ENCODE results near the gene POLR3E.

The POLR3E gene

DNA sequence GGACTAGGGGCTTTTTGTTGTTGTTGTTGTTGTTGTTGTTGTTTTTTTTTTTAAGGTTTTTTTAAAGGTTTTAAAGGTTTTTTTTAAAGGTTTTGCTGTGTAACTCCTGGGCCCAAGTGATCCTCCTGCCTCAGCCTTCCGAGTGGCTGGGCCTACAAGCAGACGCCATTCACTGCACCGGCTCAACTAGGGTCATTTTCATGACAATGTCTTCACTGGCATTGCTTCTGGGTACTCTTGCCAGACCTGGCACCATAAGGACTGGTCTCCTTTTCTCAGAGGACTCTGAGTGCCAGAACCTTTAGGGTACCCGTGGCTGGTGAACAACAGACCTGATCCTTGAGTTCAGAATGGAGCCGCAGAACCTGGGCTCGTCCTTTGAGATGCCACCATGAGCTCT, 20.4 kb downstream of the POLR3E start:
- DNase-seq = no peak

DNA sequence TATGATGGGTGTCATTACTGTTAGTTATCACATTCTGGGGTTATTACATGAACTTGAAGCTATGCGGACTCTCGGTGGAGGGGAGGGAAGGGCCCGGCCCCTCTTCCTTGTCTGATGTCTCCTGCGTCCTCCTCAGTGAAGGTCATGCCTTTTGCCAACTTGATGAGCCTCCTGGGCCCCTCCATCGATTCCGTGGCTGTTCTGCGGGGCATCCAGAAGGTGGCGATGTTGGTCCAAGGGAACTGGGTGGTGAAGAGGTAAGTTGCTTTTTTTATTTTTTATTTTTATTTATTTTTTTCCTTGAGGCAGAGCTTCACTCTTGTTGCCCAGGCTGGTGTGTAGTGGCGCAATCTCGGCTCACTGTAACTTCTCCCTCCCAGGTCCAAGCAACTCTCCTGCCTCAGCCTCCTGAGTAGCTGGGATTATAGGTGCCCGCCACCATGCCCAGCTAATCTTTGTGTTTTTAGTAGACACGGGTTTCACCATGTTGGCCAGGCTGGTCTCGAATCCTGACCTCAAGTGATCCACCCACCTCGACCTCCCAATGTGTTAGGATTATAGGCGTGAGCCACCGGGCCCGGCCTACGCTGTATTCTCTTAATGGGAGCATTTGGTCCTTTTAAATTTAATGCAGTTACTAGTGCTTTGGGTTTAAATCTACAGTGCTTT, 21.6 kb downstream of the POLR3E start:
- no peak for DNase-seq

DNA sequence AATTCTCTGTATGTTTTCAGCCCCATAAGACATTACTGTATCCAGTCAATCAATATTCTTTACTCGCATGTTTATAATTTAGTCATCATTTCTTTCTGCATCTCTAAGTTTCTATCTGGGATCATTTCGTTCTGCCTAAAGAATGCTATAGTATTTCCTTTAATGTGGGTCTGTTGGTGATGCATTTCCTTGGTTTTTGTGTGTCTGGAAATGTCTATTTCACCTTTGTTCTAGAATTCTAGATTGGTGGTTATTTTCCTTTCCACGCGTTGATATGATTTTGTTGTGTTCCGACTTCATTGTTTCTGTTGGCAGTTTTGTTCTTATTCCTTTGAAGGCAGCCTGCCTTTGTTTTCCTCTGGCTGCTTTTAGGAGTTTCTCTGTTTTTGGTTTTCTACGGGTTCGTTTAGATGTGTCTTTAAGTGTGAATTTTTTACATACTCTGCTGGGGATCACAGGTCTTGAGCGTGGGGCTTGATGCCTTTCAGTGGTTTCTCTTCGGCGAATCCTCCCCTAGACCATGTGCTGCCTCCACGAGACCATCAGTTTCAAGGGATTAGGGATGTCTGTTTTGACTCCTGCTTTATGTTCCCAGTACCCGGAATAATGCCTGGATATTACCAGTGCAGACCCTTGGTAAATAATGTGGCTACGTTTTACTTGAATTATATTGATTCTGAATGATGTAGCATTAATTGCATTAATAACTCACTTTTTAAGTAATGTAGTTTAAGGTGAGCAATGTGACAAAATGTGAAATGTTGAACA, 23.5 kb downstream of the POLR3E start:
- no peak for DNase-seq

DNA sequence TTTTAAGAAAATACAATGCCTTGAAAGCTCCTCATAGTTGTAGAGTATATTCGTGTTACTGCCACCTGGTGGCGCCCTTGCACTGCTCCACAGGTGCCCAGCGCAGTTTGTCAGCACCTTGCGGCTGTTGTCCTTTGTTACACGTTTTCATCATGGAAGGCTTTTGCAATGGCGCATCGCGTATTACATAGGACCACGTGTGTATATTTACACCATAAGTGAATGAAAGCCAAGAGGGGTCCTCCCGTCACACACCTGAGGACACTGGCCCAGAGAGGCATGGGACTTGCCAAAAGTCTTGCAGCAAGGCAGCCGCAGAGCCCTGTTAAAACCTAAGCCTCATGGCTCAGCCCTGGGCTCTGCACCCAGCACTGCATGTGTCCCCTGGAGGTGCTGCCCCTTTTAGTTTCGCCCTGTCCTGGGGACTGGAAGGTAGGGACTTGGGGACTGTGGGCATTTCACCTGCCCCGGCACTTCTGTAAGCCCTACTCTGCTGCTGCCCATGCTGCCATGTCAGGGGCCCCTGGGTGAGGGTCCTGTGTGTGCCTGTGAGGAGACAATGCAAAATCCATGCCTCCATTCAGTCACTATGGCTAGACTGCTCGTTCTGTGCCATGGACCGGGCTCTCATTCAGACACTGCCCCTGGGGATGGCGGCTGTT, 24.3 kb downstream of the POLR3E start:
- peak; percentile 33 for DNase-seq

DNA sequence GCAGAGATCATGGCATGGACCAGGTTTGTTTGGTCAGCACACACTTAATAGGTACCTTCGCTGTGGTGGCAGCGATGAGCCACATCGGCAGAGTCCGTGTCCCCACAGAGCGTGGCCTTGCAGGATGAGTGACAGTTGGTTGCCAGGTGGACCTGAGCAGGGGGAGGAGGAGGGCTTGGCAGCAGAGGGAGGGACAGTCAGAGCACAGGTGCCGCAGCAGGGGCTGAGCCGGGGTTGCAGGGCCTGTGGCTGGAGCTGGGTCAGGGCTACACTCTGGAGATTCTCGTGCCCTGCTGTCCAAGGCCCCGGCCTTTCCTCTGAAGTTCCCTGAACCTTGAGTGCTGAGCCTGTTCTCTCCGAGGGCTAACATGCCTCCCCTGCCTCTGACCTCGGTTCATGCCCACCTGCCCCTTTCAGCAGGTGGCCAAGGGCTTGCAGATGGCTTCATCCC, 24.8 kb downstream of the POLR3E start:
- DNase-seq = no peak

DNA sequence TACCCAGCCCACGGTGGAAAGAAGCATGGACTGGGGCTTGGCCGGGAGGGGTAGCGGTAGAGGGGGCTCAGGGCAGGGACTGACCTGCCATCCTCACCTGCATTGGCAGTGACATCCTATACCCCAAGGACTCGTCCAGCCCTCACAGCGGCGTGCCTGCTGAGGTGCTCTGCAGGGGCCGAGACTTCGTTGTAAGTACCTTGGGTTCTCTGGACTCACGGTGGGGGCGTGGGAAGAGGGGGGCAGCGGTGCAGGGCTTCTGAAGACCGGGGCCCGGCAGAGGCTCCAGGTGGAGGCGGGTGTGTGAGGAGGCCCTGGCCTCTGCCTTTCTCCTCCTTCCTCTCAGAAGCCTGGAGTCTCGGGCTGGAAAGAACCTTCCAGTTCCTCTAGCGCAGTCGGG, 25.5 kb downstream of the POLR3E start:
- DNase-seq = no peak

DNA sequence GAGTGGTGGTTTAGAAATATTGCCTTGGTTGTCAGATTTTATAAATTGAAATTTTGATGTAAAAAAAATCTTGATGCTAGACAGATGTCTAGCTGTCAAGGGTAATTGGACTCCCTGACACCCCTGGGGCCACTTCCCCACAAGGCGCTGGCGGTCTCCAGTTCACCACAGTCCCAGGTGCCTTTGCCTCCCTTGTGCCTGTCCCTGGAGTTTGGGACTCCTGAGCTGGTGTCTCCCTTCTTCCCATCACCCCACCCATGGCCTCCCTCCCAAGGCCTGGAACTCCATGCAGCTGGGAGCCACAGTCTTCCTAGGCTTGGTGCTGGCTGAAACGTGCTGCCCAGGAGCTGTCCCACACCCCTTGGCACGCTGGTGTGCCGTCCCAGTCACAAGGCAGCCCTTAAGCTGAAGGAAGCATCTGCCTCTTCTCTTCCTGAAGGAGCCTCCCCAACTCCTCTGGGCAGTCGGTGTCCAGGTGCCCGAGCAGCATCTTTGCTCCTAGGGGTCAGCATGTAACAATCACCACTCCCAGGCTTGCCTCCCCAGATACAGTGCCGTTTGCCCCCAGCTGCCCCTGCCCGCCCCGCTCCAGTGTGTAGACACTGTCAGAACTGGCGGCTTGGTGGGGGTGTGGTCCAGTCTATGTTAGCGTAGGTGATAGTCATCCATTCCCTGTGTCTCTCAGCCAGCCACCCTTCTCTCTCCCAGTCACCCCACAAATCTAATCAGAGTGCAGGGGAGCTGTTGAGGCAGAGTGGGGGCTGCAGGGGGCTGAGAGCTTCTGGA, 26.2 kb downstream of the POLR3E start:
- no peak for DNase-seq

DNA sequence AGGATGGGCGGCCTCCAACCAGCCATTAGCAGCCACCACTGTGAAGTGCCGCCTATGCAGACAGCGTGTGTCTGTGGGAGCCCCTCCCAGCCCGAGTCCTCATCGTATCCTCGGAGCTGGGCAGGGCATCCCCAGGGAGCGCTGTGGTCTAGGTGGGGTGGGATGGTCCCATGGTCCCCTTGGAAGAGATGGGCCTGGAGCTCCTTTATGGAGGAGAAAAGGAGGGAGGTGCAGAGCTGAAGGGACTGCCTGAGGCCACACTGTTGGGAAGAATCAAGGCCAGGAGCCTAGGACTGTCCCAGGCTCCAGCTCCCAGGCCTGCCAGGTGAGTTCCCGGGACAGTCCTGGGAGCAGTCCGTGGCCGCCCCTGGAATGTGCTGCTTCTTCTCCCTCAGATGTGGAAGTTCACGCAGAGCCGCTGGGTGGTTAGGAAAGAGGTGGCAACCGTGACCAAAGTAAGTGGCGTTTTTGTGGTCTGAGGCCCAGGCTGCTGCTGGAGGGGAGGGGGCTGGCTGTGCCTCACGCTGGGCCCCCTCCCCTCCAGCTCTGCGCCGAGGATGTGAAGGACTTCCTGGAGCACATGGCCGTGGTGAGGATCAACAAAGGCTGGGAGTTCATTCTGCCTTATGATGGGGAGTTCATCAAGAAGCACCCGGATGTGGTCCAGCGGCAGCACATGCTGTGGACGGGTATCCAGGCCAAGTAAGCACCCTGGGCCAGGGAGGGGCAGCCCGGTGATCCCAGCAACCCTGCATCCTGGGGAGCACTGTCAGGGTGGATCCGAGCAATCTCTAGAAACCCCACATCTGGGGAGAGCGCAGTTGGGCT, 27.0 kb downstream of the POLR3E start:
- no peak for DNase-seq

DNA sequence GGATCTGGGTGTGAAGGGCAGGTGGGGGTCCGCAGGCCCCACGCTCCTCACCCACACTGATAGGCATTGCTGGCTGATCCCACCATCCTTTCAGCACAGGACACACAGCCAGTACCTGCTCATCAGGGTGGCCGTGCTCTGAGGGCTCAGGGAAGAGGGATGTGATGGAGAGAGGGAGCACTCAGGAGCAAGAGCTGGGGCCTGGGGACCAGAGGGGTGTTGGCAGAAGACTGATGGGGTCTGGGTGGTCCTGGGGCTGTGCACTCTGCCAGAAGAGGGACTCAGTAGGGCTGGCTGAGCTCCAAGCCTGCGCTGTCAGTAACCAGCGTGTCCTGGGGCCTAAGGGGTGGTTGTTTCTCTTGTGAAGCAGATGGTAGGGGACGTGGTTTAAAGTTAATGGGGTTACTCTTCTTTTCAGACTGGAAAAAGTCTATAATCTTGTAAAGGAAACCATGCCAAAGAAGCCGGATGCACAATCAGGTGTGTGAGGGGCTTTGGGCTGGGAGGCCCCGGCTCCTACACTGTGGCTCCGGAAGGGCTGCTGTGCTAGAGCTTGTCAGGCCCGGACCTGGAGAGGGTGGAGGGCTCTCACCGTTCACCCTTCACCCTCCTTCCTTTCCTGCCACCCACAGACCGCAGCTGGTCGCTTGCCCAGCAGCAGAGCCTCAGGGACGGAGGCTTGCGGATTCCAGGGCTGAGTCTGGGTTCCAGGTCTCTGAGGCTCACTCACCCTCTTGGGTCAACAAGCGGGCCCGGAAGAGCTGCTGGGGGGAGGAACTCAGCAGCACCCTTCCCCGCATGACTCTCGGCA, 27.8 kb downstream of the POLR3E start:
- DNase-seq = no peak

DNA sequence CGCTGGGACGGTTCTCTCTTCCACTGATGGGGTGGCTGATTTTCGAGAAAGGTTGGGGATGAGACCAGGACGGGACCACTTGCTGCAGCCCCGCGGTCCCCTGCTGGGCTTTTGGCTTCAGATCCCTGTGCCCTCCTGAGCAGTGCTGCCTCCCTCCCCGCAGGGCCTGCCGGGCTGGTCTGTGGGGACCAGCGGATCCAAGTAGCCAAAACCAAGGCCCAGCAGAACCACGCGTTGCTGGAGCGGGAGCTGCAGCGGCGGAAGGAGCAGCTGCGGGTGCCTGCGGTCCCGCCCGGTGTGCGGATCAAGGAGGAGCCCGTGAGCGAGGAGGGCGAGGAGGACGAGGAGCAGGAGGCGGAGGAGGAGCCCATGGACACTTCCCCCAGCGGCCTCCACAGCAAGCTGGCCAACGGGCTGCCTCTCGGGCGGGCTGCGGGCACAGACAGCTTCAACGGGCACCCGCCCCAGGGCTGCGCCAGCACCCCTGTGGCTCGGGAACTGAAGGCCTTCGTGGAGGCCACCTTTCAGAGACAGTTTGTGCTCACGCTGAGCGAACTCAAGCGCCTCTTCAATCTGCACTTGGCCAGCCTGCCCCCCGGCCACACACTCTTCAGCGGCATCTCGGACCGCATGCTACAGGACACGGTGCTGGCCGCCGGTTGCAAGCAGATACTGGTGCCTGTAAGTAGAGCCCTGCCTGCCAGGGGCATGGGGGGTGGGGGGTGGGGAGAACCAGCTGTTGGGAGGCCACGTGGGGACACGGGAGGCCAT, 28.6 kb downstream of the POLR3E start:
- no peak for DNase-seq

DNA sequence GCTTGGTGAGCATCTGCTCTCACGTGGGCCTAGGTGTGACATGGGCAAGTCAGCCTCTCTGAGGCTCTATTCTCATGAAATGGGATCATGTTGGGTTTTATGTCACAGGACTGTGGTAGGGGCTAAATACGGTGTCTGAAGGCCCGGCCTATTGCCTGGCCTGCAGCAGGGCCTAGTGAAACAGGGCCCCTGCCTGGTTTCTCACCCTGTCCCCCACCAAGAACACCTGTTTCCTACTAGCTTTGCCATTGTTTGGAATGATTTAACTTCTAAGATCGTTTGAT, 29.1 kb downstream of the POLR3E start:
- DNase-seq = no peak

DNA sequence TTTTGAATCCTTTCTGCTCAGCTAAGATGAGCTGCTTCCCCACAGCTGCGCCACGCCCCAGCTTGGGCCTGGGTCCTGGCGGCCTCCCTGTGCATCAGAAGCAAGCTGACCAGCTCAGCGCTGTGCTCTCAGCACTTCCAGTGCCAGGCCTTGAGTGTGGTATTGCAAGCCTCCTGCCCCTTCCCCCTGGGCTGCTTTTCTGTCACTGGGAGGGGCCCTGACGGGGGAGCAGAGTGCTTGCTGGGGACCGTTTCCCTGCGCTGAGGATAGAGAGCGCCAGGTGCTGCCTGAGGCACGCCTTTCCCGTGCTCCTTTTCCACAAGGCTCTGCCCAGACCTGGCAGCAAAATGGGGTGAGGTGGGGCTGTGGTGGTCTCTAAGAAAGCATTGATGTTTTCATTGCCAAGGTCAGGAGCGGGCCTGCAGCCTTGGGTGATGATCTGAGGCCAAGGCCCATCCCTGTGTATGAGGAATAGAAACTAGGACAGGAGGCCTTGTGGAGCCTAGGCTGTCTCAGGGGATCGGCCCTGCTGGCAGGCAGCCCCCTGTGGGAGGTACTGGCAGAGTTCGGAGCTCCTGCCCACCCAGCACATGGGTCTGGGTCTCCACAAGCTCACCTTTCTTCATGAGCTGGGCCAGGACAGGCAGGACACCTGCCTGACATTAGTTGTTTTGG, 29.7 kb downstream of the POLR3E start:
- DNase-seq = no peak

DNA sequence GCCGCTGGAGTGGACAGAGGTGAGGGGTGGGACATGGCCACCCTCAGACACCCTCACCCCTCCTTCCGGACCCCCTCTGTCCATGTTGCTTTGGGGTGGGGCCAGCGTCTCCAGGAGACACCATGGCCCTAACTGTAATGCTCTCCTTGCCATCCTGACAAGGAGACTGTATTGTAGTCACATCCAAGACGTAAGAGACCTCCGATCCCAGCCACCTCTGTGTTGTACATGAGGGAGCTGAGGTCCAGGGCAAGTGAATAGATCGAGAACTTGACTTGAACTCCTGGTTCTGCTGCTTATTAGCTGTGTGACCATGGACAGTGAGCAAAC, 30.2 kb downstream of the POLR3E start:
- no peak for DNase-seq

DNA sequence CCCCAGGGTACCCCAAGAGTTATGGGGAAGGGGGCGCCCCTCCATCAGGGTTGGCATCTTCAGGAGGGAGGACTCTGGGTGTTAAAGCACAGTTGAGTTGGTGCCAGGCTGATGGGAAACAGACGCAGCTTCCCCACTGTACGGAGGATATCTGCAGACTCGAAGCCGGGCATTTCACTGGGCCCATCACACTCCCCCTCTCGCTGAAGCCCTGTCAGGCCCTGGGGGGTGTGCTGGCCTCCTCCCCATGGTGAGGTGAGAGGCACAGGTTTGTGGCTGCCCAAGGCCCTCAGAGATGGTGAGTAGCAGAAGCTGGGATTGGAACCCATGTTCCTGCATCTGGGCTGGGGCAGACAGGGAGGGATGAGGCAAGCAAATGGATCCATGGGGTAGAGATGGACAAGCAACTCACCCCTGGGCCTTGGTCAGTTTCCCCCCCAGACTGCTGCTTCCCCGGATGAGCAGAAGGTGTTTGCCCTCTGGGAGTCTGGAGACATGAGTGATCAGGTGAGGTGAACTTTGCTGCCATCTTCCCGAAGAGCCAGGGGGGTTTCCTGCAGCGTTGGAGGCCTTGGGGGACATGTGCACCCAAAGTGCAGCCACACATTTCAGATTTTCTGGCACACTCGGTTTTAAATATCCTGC, 31.0 kb downstream of the POLR3E start:
- no peak for DNase-seq

DNA sequence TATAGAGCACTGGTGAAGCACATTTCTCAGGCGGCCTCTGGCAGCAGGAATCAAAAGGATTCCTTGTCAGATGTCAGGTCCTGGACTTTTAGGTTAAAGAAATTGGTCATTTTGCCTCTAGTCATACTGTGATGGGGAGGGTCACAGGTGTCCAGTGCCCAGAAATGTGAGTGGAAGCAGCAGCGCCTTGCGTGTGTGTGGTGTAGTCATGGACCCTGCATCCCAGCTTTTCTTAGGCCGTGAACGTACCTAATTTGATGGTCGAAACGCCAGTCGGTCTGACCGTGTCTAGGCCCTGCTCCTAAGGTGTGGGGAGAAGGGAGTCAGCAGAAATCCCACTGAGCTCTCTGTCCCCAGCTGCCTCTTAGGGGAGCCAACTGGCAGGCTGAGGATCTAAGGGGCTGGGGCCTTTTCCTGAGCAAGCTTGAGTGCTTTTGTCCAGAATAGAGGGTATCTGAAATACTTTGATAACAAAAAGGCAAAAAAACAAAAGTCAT, 32.0 kb downstream of the POLR3E start:
- DNase-seq = no peak

DNA sequence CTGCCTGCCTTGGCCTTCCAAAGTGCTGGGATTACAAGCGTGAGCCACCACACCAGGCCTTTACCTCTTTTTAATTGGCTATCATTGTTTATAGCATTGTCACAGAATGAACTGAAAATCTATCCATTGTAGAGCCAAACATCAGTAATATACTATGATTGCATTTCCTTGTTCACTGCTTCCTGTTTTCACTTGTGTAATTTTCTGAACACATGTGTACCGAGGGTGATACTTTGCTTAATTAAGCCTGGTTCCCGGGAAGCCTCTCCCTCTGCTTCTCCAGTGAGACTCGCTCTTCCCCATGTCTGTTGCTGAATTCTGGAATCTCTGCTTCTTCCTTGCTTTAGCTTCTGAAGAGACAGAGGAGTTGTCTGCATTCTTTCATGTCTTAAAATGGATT, 33.1 kb downstream of the POLR3E start:
- no peak for DNase-seq

DNA sequence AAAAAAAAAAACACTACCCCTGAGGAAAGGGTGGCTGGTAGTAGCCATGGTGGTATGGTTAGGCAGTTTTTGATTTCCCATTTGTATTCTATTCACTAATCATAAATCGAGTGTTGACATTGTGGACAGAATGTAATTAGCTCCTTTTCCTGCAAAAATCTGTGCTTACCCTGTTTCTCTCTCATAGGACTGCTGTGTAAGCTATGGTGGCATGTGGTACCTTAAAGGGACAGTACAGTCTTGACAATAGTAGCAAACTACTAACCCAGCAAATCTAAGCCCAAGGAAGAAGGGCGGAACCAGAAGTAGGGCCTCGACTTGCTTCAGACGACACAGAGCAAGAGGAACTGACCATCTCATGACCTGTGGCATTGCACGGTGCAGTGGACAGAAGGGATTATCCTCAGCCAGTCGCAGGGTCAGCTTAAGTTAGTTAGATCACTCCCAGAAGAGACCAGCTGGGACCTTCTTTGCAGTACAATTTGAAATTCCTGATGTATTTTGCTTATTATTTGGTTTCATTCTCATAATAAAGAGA, 36.3 kb downstream of the POLR3E start:
- DNase-seq = no peak

DNA sequence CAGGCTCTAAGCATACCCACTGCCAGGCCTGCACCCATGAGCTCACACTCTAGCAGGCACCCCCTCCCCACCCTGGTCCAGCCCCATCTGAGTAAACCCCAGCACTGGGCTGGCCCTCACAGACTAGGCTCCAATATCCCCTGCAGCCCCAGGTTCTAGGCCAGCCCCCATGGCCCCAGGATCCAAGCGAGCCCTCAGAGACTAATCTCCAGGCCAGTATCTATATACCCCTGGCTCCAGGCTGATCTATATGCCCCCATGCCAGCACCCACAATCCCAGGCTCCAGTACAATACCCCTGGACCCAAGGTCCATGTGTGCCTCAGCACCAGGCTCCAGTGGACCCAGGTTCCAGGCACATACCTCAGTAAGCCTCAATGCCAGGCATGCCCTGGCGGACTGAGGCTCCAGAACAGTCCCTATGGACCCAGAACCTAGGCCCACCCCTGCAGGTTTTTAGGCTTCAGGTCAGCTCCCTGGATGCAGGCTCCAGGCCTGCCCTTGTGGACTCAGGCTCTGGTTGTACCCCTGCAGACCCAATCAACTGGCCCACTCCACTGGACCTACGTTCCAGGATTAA, 38.5 kb downstream of the POLR3E start:
- DNase-seq = no peak

DNA sequence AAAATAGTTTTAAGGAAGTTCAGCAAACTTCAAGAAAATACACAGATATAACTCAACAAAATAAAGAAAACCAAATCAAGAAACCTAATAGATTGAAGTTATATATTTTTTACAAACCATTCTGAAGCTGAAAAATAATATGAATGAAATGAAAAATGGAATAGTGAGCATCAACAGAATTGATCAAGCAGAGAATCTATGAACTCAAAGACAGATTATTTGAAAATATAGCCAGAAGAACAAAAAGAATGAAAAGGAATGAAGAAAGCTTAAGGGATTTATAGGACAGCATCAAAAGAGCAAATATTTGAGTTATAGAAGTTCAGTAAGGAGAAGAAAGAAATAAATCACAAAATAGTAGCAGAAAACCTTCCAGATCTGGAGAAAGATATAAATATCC, 39.4 kb downstream of the POLR3E start:
- DNase-seq = no peak
